ENCODE data around the gene CAPN5. TPM values are rescaled to one million over a fixed set of nuclear protein-coding genes. Genes with fewer than 3 reads are reported as not detected.

The CAPN5 gene
- total RNA-seq, 1 donor from 2014 or later, result 7.2 TPM

DNA sequence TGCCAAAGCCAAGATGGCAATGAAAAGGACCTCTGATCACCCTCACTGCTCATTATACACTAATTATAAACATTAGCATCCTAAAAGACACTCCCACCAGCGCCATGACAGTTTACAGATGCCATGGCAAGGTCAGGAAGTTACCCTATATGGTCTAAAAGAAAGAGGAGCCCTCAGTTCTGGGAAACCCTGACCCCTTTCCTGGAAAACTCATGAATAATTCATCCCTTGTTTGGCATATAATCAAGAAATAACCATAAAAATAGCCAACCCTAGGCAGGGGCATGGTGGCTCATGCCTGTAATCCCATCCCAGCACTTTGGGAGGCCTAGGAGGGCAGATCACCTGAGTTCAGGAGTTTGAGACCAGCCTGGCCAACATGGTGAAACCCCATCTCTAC, 12.7 kb upstream of the CAPN5 start:
- DNase-seq, result no peak

DNA sequence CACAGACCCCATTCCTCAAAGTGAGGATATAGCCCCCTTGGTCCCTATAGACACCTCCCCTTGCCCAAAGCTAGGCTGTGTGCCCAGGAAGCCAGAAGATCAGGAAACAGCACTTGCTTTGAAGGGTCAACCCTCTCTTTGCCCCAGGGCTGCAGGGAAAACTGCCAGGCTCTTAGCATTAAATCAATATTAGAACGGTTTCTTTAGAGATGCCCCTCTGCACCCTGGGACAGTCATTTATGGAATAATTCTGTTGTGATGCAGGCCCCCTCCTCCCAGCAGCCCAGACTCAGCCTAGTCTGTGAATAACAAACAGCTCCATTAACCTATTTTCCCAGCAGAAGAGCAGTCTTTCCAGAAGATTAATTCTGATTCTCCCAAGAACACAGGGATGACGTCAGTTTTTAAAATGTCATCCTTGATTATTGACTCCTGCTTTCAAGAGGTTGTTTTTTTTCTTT, 11.6 kb upstream of the CAPN5 start:
- no peak for DNase-seq
- intact Hi-C loops (cut with DNase I), result no loop called here
- Histone ChIP-seq H3K27me3 (ENCODE audit: low read depth) (no peaks in the 10 kb centered on the region), H3K4me3 (no peak overlapping the region), H3K4me1 (no peaks in the 10 kb centered on the region), H3K27ac (no peak overlapping the region), H3K9me3 (no peaks in the 10 kb centered on the region), H3K36me3 (no peaks in the 10 kb centered on the region)
- ATAC-seq, result no peak
- TF ChIP-seq, protein P1, sequence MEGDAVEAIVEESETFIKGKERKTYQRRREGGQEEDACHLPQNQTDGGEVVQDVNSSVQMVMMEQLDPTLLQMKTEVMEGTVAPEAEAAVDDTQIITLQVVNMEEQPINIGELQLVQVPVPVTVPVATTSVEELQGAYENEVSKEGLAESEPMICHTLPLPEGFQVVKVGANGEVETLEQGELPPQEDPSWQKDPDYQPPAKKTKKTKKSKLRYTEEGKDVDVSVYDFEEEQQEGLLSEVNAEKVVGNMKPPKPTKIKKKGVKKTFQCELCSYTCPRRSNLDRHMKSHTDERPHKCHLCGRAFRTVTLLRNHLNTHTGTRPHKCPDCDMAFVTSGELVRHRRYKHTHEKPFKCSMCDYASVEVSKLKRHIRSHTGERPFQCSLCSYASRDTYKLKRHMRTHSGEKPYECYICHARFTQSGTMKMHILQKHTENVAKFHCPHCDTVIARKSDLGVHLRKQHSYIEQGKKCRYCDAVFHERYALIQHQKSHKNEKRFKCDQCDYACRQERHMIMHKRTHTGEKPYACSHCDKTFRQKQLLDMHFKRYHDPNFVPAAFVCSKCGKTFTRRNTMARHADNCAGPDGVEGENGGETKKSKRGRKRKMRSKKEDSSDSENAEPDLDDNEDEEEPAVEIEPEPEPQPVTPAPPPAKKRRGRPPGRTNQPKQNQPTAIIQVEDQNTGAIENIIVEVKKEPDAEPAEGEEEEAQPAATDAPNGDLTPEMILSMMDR (IDR thresholded peaks at IDR 0.05), result no peak

More for the DNA sequence above, 12.7 kb upstream of the CAPN5 start:
- no peak overlapping the region for H3K4me3 ChIP-seq
- H3K27ac ChIP-seq, result no peak overlapping the region
- no peaks in the 10 kb centered on the region for H3K27me3 ChIP-seq (ENCODE audit: low read depth)
- intact Hi-C loops (cut with DNase I), result no loop called here
- TF ChIP-seq, protein P1 (IDR thresholded peaks at IDR 0.05), result no peak
- no peaks in the 10 kb centered on the region for H3K36me3 ChIP-seq
- no peaks in the 10 kb centered on the region for H3K9me3 ChIP-seq
- no peaks in the 10 kb centered on the region for H3K4me1 ChIP-seq
- no peak for ATAC-seq

DNA sequence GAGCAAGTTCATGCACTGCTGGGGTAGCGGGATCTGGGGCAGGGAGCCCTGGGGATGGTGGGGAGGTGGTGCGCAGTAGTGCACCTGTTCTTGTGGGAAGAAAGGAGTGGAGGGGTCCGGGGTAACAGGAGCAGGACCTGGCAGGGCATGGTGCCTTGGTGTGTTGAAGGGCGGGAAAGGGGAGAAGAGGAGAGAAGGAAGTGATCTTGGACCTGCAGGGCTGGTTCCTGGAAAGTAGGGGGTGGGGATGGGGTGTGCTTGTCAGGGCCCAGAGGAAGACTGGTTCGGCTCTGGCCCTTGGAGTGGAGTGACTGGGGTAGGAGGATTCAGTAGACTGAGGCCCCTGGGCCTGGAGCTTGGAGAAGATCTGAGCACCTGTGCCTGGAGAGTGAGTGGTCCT, 10.9 kb upstream of the CAPN5 start:
- Histone ChIP-seq H3K9me3 (no peaks in the 10 kb centered on the region), H3K27ac (no peak overlapping the region), H3K36me3 (no peaks in the 10 kb centered on the region), H3K4me3 (no peak overlapping the region), H3K27me3 (ENCODE audit: low read depth) (no peaks in the 10 kb centered on the region), H3K4me1 (no peaks in the 10 kb centered on the region)
- TF ChIP-seq, protein P1 (IDR thresholded peaks at IDR 0.05), result no peak
- DNase-seq (no peak), ATAC-seq (no peak)
- intact Hi-C loops (cut with DNase I), result no loop called here

DNA sequence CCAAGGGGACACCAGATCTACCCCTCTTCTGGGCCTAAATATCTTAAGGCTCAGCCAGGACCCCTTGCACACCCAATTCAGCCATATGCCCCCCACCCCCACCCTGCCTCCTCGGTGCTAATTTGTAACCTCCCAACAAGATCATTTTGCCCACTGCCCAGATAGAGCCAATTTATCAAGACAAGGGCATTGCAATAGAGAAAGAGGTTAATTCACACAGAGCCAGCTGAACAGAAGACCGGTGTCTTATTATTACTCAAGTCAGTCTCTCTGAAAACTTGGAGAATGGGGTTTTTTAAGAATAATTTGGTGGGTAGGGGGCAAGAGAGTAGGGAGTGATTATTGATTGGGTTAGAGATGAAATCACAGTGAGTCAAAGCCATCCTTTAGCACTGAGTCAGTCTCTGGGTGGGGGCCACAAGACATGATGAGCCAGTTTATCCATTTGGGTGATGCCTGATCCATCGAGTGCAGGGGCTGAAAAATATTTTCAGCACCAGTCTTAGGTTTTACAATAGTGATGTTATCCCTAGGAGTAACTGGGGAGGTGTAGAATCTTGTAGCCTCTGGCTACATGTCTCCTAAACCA, 9.9 kb upstream of the CAPN5 start:
- Histone ChIP-seq H3K36me3 (no peaks in the 10 kb centered on the region), H3K27ac (no peak overlapping the region), H3K9me3 (no peaks in the 10 kb centered on the region), H3K27me3 (ENCODE audit: low read depth) (no peaks in the 10 kb centered on the region), H3K4me1 (no peaks in the 10 kb centered on the region), H3K4me3 (no peak overlapping the region)
- DNase-seq (no peak), ATAC-seq (no peak)
- TF ChIP-seq, protein P1 (IDR thresholded peaks at IDR 0.05), result no peak
- intact Hi-C loops (cut with DNase I), result no loop called here

DNA sequence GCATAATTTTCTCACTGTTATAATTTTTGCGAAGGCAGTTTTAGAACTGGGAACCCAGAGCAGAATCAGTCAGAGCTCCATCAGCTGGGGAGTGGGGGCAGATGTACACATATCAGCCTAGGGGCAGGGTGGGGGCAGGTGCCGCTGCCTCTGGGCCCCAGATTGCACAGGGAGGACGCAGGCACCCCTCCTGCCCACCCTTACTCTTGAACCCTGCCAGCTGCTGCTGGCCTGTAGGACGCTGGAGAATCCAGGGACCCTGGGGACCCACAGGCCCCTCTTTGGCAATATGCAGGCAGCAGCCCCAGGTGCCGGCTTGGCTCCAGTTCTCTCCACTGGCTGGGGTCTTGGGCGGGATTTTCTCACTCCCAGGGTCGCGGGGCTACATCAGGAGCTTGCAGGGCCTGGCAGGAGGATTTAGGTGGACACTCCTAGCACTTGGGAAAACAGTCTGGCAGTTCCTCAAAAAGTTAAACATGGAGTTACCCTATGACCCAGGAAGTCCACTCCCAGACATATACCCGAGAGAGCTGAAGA, 8.8 kb upstream of the CAPN5 start:
- TF ChIP-seq, protein P1 (IDR thresholded peaks at IDR 0.05), result no peak
- peak in 1 of 2 donors; percentile 29 for ATAC-seq

More for the DNA sequence above, 8.8 kb upstream of the CAPN5 start:
- intact Hi-C loops (cut with DNase I), result no loop called here
- Histone ChIP-seq H3K27ac (no peak overlapping the region), H3K4me1 (no peaks in the 10 kb centered on the region), H3K9me3 (no peaks in the 10 kb centered on the region), H3K4me3 (no peak overlapping the region), H3K27me3 (ENCODE audit: low read depth) (no peaks in the 10 kb centered on the region), H3K36me3 (no peaks in the 10 kb centered on the region)
- no peak for DNase-seq

Measured in lower lobe of right lung (tissue), 2 donors.